Vagina (tissue), 2 donors: ENCODE results near the gene GTSF1L.

Source experiments
- POLR2A ChIP-seq, 2 donors: fragments of 450-650 bp; IDR thresholded peaks; one replicate each; pipeline ENCODE4 v1.6.1; 2017; ENCODE audit warnings: antibody characterized with exemption in 2 of 2, mild to moderate bottlenecking in 2 of 2, moderate library complexity in 2 of 2
- POLR2AphosphoS5 ChIP-seq, 2 donors: sonication (generic); formaldehyde crosslinking; IDR thresholded peaks; one replicate each; pipeline ENCODE4 v1.9.0; 2017; ENCODE audit warnings: antibody characterized with exemption in 2 of 2, mild to moderate bottlenecking in 2 of 2, low read depth in 1 of 2; ENCODE audit not compliant: insufficient read depth in 1 of 2
- TF ChIP-seq, protein P1 (sequence below), 3 experiments: fragments of 450-650 bp in 2 of 3; fragments of 200-600 bp in 1 of 3; sonication (generic) in 1 of 3; IDR thresholded peaks; one replicate each; pipeline ENCODE4 v1.5.1; 2017 to 2019; ENCODE audit warnings: antibody characterized with exemption in 3 of 3, mild to moderate bottlenecking in 2 of 3, moderate library complexity in 2 of 3

DNA sequence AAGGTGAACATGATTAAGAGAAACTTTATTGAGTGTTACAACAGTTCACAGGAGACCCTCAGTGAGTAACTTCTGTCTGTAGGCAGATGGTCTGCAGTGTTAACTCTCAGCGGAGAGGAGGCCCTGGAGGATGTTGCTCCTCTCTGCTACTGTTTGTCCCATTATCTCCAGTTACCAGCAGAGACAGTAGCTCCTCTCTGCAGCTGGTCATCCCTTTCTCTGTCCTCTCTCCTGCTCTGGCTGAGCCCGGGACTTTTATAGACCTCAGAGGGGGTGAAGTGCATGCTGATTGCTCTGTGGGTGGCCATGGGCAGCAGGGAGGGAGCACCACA lies 5.7 kb downstream of the GTSF1L start:
- TF ChIP-seq POLR2A (IDR thresholded peaks at IDR 0.05), result no peak
- TF ChIP-seq, protein P1, sequence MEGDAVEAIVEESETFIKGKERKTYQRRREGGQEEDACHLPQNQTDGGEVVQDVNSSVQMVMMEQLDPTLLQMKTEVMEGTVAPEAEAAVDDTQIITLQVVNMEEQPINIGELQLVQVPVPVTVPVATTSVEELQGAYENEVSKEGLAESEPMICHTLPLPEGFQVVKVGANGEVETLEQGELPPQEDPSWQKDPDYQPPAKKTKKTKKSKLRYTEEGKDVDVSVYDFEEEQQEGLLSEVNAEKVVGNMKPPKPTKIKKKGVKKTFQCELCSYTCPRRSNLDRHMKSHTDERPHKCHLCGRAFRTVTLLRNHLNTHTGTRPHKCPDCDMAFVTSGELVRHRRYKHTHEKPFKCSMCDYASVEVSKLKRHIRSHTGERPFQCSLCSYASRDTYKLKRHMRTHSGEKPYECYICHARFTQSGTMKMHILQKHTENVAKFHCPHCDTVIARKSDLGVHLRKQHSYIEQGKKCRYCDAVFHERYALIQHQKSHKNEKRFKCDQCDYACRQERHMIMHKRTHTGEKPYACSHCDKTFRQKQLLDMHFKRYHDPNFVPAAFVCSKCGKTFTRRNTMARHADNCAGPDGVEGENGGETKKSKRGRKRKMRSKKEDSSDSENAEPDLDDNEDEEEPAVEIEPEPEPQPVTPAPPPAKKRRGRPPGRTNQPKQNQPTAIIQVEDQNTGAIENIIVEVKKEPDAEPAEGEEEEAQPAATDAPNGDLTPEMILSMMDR (IDR thresholded peaks at IDR 0.05), result no peak
- TF ChIP-seq POLR2AphosphoS5 (IDR thresholded peaks at IDR 0.05; ENCODE audit: insufficient read depth in 1 of 2, low read depth in 1 of 2), result no peak
